ENCODE results near the gene ESR2.
"Not testable (repeated sequence)": the region's sequence is repeated elsewhere in the genome, so short reads cannot be mapped to it uniquely, and the experiment has no call there.

ESR2 gene

DNA sequence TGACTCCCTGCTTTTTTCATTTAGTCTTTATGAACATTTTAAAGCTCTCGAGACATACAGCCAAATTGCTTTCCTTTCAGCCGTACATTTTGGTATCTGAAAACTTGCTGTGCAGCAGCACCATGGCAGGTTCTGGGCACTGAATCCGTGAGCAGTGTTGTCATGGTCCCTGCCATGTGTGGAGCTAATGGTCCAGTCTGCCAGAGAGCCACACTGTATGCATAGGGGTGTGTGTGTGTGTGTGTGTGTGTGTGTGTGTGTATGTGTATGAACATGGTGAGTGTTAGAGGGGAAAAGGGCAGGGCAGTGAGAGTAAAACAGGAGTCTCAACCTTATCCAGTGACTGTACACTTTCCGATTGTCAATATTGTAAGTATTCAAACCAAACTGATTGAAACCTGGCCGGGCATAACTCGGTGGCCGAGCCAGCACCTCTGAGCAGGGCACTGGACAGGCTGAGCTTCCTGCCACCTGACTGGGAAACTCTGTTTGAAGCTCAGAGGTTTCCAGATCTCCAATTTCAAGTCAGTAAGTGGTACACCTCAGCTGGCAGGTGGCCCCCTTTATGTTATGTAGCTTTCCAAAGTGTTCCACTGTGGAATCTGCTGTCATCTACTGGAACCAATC lies 110.0 kb downstream of the ESR2 start:
- Mint-ChIP-seq H3K27ac (no peak overlapping the region), H3K9me3 (no peaks in the 10 kb centered on the region), H3K4me3 (no peak overlapping the region), H3K36me3 (ENCODE audit: low read depth) (peaks cover 42% of the 10 kb centered on the region), H3K4me1 (ENCODE audit: low read depth) (no peaks in the 10 kb centered on the region), H3K27me3 (no peaks in the 10 kb centered on the region)

DNA sequence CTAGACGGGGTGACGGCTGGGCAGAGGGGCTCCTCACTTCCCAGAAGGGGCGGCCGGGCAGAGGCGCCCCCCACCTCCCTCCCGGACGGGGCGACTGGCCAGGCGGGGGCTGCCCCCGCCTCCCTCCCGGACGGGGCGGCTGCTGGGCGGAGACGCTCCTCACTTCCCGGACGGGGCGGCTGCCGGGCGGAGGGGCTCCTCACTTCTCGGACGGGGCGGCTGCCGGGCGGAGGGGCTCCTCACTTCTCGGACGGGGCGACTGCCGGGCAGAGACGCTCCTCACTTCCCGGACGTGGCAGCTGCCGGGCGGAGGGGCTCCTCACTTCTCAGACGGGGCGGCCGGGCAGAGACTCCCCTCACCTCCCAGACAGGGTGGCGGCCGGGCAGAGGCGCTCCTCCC lies 111.3 kb downstream of the ESR2 start:
- not testable (repeated sequence) for H3K27me3 Mint-ChIP-seq; H3K27ac Mint-ChIP-seq; H3K4me1 Mint-ChIP-seq (ENCODE audit: low read depth); H3K4me3 Mint-ChIP-seq; H3K9me3 Mint-ChIP-seq
- H3K36me3 Mint-ChIP-seq (ENCODE audit: low read depth) = peaks cover 36% of the 10 kb centered on the region

GRCh38 chr14:64178814-64179213 lies 115.4 kb downstream of the ESR2 start:
- peaks cover 34% of the 10 kb centered on the region for H3K36me3 Mint-ChIP-seq (ENCODE audit: low read depth)
- no peak overlapping the region for H3K27ac Mint-ChIP-seq
- H3K4me3 Mint-ChIP-seq = no peak overlapping the region
- peaks cover 30% of the 10 kb centered on the region for H3K4me1 Mint-ChIP-seq (ENCODE audit: low read depth)
- no peaks in the 10 kb centered on the region for H3K9me3 Mint-ChIP-seq
- H3K27me3 Mint-ChIP-seq = no peaks in the 10 kb centered on the region

DNA sequence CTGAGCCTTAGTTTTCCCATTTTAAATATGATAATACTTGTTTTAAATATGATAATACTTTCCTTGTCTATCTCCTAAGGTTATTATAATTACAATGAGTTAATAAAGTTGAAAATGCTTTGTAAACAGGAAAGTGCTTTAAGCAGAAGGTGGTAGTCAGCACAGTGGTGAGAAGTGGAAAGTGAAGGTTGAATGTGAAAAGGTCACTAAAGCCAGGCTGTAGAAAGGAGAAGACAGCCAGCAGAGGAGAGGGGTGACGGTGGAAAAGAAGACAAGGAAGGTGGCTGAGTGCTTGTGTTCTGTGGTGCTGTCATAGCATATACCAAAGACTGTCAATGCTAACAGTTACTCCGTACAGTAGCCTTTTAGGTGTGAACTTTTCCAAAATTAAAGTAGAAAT lies 117.8 kb downstream of the ESR2 start:
- Mint-ChIP-seq H3K9me3 (no peaks in the 10 kb centered on the region), H3K27me3 (no peaks in the 10 kb centered on the region), H3K4me1 (ENCODE audit: low read depth) (peaks cover 30% of the 10 kb centered on the region), H3K36me3 (ENCODE audit: low read depth) (peaks cover 42% of the 10 kb centered on the region), H3K4me3 (no peak overlapping the region), H3K27ac (peak overlapping the region; percentile 49)

- Mint-ChIP-seq H3K4me1 (ENCODE audit: low read depth) (peaks cover 30% of the 10 kb centered on the region), H3K27me3 (no peaks in the 10 kb centered on the region), H3K9me3 (no peaks in the 10 kb centered on the region), H3K36me3 (ENCODE audit: low read depth) (peaks cover 41% of the 10 kb centered on the region), H3K27ac (peak overlapping the region; percentile 88), H3K4me3 (no peak overlapping the region)
Observed at GRCh38 chr14:64174922-64175782, 119.0 kb downstream of the ESR2 start.

- no peak overlapping the region for H3K27ac Mint-ChIP-seq
- peaks cover 39% of the 10 kb centered on the region for H3K36me3 Mint-ChIP-seq (ENCODE audit: low read depth)
- no peaks in the 10 kb centered on the region for H3K27me3 Mint-ChIP-seq
Observed at GRCh38 chr14:64170181-64170580, 124.0 kb downstream of the ESR2 start.

GRCh38 chr14:64159588-64159987 lies 134.6 kb downstream of the ESR2 start:
- Mint-ChIP-seq H3K9me3 (no peaks in the 10 kb centered on the region), H3K27me3 (no peaks in the 10 kb centered on the region), H3K27ac (no peak overlapping the region), H3K4me3 (no peak overlapping the region), H3K4me1 (ENCODE audit: low read depth) (no peaks in the 10 kb centered on the region), H3K36me3 (ENCODE audit: low read depth) (peaks cover 18% of the 10 kb centered on the region)

More at GRCh38 chr14:64170181-64170580, 124.0 kb downstream of the ESR2 start:
- no peak overlapping the region for H3K4me3 Mint-ChIP-seq
- H3K4me1 Mint-ChIP-seq (ENCODE audit: low read depth) = peaks cover 10% of the 10 kb centered on the region
- H3K9me3 Mint-ChIP-seq = no peaks in the 10 kb centered on the region

- H3K4me3 Mint-ChIP-seq = no peak overlapping the region
- H3K36me3 Mint-ChIP-seq (ENCODE audit: low read depth) = peaks cover 23% of the 10 kb centered on the region
- H3K4me1 Mint-ChIP-seq (ENCODE audit: low read depth) = no peaks in the 10 kb centered on the region
- H3K9me3 Mint-ChIP-seq = no peaks in the 10 kb centered on the region
- H3K27me3 Mint-ChIP-seq = no peaks in the 10 kb centered on the region
- no peak overlapping the region for H3K27ac Mint-ChIP-seq
Observed at GRCh38 chr14:64158608-64159007, 135.6 kb downstream of the ESR2 start.

DNA sequence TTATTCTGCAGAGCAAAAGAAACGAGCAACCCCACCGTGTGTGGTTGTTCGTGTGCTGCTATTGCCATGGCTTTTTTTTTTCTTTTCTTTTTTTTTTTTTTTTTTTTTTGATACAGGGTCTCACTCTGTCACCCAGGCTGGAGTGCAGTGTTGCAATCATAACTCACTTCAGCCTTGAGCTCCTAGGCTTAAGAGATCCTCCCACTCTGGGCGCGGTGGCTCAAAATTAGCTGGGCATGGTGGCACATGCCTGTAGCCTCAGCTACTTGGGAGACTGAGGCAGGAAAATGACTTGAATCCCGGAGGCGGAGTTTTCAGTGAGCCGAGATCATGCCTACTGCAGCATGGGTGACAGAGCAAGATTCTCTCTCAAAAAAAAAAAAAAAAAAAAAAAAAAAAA lies 144.2 kb downstream of the ESR2 start:
- H3K27me3 Mint-ChIP-seq = no peaks in the 10 kb centered on the region
- H3K36me3 Mint-ChIP-seq (ENCODE audit: low read depth) = peaks cover 17% of the 10 kb centered on the region
- H3K9me3 Mint-ChIP-seq = no peaks in the 10 kb centered on the region
- no peak overlapping the region for H3K27ac Mint-ChIP-seq
- H3K4me1 Mint-ChIP-seq (ENCODE audit: low read depth) = no peaks in the 10 kb centered on the region
- no peak overlapping the region for H3K4me3 Mint-ChIP-seq

DNA sequence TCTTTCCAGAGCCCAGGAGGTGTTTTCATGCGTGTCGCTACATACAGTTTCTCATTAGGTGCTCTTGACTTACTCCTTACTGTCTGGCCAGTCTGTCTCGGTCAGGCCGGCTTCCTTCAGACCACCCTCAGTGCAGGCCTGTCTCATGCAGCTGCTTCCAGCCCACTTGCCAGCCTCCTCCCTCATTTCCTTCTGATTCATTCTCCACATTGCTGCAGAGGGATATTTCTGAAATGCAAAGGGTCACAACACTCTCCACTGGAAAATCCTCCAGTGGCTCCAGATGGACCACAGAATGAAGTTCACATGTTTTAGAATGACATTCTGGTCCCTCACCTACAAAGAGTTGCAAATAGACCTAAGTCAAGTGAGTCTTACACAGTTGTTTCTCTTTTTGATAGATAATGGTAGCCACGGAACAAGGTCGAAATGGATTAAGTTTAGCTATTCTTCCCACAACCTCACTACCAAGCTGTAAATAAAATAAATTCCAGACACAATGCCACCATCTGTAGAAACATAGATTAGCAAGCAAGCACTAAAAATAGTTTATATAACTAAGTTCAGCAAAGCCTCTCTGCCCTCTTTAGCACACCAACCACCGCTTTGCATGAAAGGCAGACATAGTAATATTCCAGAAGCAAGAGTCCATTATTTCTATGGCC lies 146.9 kb downstream of the ESR2 start:
- H3K27ac Mint-ChIP-seq = no peak overlapping the region
- H3K4me3 Mint-ChIP-seq = no peak overlapping the region
- H3K36me3 Mint-ChIP-seq (ENCODE audit: low read depth) = peaks cover 24% of the 10 kb centered on the region
- no peaks in the 10 kb centered on the region for H3K4me1 Mint-ChIP-seq (ENCODE audit: low read depth)
- H3K27me3 Mint-ChIP-seq = no peaks in the 10 kb centered on the region
- H3K9me3 Mint-ChIP-seq = no peaks in the 10 kb centered on the region

DNA sequence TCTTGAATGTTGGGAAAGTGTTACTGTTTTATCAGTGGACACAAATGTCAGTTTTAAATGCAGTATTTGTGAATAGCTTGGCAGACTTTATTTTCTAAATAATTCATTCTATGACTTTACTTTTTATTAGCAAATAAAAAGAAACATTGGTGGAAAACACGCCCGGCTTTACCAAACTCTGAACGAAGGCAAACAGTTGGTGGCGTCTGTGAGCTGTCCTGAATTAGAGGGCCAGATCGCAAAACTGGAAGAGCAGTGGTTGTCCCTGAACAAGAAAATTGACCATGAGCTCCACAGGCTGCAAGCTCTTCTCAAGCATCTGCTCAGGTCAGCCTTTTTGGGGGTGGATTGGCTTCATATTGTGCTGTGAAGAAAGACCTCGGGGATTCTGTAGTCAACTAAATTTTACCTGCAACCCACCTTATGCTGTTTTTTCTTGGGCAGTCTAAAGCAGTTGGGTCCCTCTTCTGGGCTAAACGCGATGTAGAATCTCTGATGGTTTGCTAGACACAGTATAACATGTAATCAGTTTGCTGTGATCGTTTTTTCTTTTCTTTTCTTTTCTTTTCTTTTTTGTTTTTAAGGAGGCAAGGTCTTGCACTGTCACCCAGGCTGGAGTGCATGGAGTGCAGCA lies 156.4 kb downstream of the ESR2 start:
- H3K27me3 Mint-ChIP-seq = no peaks in the 10 kb centered on the region
- no peak overlapping the region for H3K4me3 Mint-ChIP-seq
- H3K27ac Mint-ChIP-seq = no peak overlapping the region
- peaks cover 32% of the 10 kb centered on the region for H3K36me3 Mint-ChIP-seq (ENCODE audit: low read depth)
- H3K9me3 Mint-ChIP-seq = no peaks in the 10 kb centered on the region
- no peaks in the 10 kb centered on the region for H3K4me1 Mint-ChIP-seq (ENCODE audit: low read depth)

DNA sequence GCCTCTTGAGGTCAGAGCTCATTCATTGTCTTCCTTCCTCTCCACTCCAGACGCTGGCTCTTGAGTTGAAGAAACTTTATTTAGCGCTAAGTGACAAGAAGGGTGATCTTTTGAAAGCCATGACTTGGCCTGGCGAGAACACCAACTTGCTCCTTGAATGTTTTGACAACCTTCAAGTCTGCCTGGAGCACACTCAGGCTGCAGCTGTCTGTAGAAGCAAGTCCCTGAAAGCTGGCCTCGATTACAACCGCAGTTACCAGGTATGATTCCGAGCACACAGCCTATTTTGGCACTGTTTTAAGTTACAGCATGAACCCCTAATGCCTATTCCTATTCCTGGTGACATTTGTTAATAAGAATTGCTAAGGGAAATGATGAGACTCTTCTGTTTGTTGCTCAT lies 167.6 kb downstream of the ESR2 start:
- Mint-ChIP-seq H3K36me3 (ENCODE audit: low read depth) (peaks cover 51% of the 10 kb centered on the region), H3K9me3 (no peaks in the 10 kb centered on the region), H3K4me3 (no peak overlapping the region), H3K27me3 (no peaks in the 10 kb centered on the region), H3K4me1 (ENCODE audit: low read depth) (peaks cover 3% of the 10 kb centered on the region), H3K27ac (no peak overlapping the region)

- H3K27me3 Mint-ChIP-seq = no peaks in the 10 kb centered on the region
- H3K27ac Mint-ChIP-seq = no peak overlapping the region
- no peak overlapping the region for H3K4me3 Mint-ChIP-seq
- peaks cover 43% of the 10 kb centered on the region for H3K36me3 Mint-ChIP-seq (ENCODE audit: low read depth)
- peaks cover 3% of the 10 kb centered on the region for H3K4me1 Mint-ChIP-seq (ENCODE audit: low read depth)
- no peaks in the 10 kb centered on the region for H3K9me3 Mint-ChIP-seq
Observed at GRCh38 chr14:64125270-64125669, 168.9 kb downstream of the ESR2 start.

DNA sequence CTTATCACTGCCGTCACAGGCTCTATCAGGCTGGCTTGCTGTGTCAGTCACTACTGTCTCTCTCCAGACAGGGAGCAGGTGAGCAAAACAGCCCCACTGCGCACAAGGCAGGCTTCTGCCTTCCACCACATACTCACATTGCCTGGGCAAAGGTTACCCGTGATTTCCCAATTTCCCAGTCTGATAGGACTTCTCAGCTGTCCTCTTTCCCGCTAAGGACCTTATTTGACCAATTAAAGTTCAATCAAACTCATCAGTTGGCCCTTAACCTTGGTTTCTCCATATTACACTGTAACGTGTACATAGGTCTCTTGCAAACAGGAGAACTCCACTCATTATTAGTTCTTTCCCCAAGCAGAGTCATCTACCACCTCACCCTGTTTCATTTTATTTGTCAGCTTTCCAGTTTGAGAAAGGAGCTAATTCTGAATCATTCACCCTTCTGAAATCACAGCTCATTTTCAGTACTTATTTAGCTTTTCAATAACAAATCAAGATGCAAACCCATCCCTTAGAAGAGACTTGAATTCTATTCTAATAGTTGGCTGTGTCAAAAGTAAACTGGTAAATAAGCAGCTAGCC lies 170.8 kb downstream of the ESR2 start:
- no peaks in the 10 kb centered on the region for H3K27me3 Mint-ChIP-seq
- peaks cover 39% of the 10 kb centered on the region for H3K36me3 Mint-ChIP-seq (ENCODE audit: low read depth)
- no peaks in the 10 kb centered on the region for H3K9me3 Mint-ChIP-seq
- H3K4me3 Mint-ChIP-seq = no peak overlapping the region
- H3K27ac Mint-ChIP-seq = no peak overlapping the region
- peaks cover 3% of the 10 kb centered on the region for H3K4me1 Mint-ChIP-seq (ENCODE audit: low read depth)

DNA sequence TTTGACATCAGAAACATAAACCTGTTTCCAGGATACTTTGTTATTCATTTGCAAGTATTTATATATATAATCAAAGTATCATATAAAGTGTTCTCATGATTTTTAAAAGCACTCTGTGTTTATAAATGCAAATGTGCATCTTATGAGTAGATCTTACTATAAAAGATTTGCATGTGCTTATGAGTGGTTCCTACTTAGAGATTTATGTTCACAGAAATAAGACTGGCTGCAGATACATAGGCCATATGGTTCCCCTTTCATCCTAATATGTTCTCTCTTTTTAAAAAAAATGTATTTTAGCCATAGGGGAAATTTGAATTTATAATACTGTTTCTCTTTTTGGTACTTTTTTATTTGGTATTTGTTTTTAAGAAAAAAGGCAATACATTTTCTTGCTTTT lies 174.2 kb downstream of the ESR2 start:
- H3K36me3 Mint-ChIP-seq (ENCODE audit: low read depth) = peaks cover 32% of the 10 kb centered on the region
- no peaks in the 10 kb centered on the region for H3K9me3 Mint-ChIP-seq
- no peak overlapping the region for H3K4me3 Mint-ChIP-seq
- peaks cover 3% of the 10 kb centered on the region for H3K4me1 Mint-ChIP-seq (ENCODE audit: low read depth)
- H3K27ac Mint-ChIP-seq = no peak overlapping the region
- H3K27me3 Mint-ChIP-seq = no peaks in the 10 kb centered on the region
